ENCODE measurements around the gene PLXNB3. TPM values are rescaled to one million over a fixed set of nuclear protein-coding genes. Genes with fewer than 3 reads are reported as not detected.

The PLXNB3 gene
- total RNA-seq (1.0 and 4.3 TPM in 2 replicates), polyA plus RNA-seq (1.6 and 1.9 TPM in 2 replicates), polyA minus RNA-seq (ENCODE audit: low replicate concordance) (8.6 and 9.2 TPM in 2 replicates)
- polyA plus RNA-seq (2012) = 2.6 and 3.4 TPM in 2 replicates

DNA sequence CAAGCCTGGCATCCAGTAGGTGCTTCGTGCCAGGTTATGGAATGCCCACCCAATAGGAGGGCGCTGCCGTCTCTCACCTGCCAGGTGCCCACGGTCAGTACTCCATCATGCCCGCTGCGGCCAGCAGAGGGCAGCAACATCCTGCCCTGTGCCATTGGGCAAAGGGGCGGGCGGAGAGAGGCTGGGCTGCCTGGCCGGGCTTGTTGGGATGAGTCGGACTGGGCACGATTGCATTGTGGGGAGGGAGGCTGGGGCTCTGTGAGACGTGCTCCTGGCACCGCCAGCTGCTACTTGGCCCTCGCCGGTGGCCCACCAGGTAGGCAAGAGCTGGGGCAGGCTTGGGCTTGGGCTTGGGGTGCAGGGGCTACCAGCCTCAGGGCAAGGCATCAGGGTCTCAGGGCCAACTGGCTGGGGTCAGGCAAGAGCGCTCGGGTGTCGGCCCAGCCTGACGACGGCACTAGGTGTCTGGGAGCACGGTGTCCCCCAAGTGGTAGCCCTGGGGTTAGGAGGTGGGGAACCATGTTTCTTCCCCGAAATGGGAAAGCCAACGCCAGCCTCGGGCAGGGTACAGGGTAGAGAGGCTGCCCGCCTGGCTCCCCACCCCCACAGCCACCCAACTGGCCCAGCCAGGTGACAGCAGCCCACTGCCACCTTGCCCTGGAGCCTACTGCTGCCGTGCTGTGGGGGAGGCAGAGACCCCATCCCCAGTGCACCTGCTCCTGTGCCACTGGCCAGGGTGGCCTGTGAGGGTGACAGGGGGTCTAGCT is at the start of gene PLXNB3:
PLXNB3 (plus strand) TSS at position 261 of the 767 bp plus-strand sequence. CDS start 1,287 bp downstream, outside the sequence.
- Histone ChIP-seq H3K9ac (ENCODE audit: insufficient read depth, low read length) (peak within 1 kb of the TSS; percentile 16), H3K27ac (ENCODE audit: insufficient read depth, low read length) (no peak within 1 kb of the TSS), H4K20me1 (ENCODE audit: control insufficient read depth, extremely low read depth, insufficient read depth, low read length) (no peaks in the 10 kb centered on the region), H3K36me3 (ENCODE audit: control insufficient read depth, insufficient read depth, low read length) (no peaks in the 10 kb centered on the region), H3K79me2 (ENCODE audit: control insufficient read depth, insufficient read depth, low read length) (no peaks in the 10 kb centered on the region), H3K4me1 (ENCODE audit: control insufficient read depth, extremely low read depth, insufficient read depth, low read length) (peaks cover 3% of the 10 kb centered on the region), H3K4me3 (replicated peaks in 1 of 4; ENCODE audit: control extremely low read depth in 1 of 4, insufficient read depth in 1 of 4, low read depth in 3 of 4, low read length in 4 of 4) (peak within 1 kb of the TSS in 1 of 4 experiments; percentile 48), H3K4me2 (ENCODE audit: extremely low read depth, insufficient read depth, low read length) (peak within 1 kb of the TSS; percentile 44), H2AFZ (ENCODE audit: low read length) (no peak within 1 kb of the TSS), H3K9me3 (ENCODE audit: control insufficient read depth, insufficient read depth, low read depth, low read length) (no peaks in the 10 kb centered on the region), H3K27me3 (ENCODE audit: control insufficient read depth, insufficient read depth, low read length) (no peaks in the 10 kb centered on the region)
- no peak for TF ChIP-seq EZH2 (IDR thresholded peaks at IDR 0.05; ENCODE audit: low read length, missing control alignments)
- TF ChIP-seq, protein P1, sequence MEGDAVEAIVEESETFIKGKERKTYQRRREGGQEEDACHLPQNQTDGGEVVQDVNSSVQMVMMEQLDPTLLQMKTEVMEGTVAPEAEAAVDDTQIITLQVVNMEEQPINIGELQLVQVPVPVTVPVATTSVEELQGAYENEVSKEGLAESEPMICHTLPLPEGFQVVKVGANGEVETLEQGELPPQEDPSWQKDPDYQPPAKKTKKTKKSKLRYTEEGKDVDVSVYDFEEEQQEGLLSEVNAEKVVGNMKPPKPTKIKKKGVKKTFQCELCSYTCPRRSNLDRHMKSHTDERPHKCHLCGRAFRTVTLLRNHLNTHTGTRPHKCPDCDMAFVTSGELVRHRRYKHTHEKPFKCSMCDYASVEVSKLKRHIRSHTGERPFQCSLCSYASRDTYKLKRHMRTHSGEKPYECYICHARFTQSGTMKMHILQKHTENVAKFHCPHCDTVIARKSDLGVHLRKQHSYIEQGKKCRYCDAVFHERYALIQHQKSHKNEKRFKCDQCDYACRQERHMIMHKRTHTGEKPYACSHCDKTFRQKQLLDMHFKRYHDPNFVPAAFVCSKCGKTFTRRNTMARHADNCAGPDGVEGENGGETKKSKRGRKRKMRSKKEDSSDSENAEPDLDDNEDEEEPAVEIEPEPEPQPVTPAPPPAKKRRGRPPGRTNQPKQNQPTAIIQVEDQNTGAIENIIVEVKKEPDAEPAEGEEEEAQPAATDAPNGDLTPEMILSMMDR (conservative IDR thresholded peaks at IDR 0.05 in 1 of 2, IDR thresholded peaks at IDR 0.05 in 1 of 2; ENCODE audit: low read depth in 1 of 2, low read length in 2 of 2) = peak; percentile 65 to 68
- DNase-seq (ENCODE audit: low read depth in 2 of 2) = peak; percentile 55 to 59

DNA sequence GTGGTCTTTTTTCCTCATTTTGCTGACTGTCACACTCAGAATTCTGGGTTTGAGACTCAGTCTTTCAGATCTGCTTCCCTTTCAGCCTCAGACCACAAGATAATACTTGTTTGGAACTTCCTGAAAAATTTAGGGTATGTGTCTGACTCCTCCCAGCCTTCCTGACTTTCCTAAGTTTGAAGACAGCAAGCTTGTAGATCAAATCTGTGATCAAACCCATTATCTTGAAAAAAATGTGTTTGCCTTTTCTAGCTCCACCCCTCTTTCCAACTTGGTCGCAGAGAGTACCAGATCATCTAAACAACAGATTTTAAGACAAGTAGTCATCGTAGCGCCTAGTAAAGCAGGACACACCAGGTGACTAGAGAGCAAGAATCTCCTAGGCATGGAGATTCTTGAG is 49.8 kb upstream of the PLXNB3 start:
- no peak overlapping the region for H3K27ac ChIP-seq (ENCODE audit: insufficient read depth, low read length)
- H3K9ac ChIP-seq (ENCODE audit: insufficient read depth, low read length) = no peak overlapping the region
- H3K36me3 ChIP-seq (ENCODE audit: control insufficient read depth, insufficient read depth, low read length) = peaks cover 2% of the 10 kb centered on the region
- H3K4me3 ChIP-seq (replicated peaks in 1 of 4; ENCODE audit: control extremely low read depth in 1 of 4, insufficient read depth in 1 of 4, low read depth in 3 of 4, low read length in 4 of 4) = no peak overlapping the region
- no peaks in the 10 kb centered on the region for H4K20me1 ChIP-seq (ENCODE audit: control insufficient read depth, extremely low read depth, insufficient read depth, low read length)
- no peaks in the 10 kb centered on the region for H3K9me3 ChIP-seq (ENCODE audit: control insufficient read depth, insufficient read depth, low read depth, low read length)
- no peak for TF ChIP-seq EZH2 (IDR thresholded peaks at IDR 0.05; ENCODE audit: low read length, missing control alignments)
- TF ChIP-seq, protein P1 (conservative IDR thresholded peaks at IDR 0.05 in 1 of 2, IDR thresholded peaks at IDR 0.05 in 1 of 2; ENCODE audit: low read depth in 1 of 2, low read length in 2 of 2) = no peak
- no peaks in the 10 kb centered on the region for H3K4me1 ChIP-seq (ENCODE audit: control insufficient read depth, extremely low read depth, insufficient read depth, low read length)
- no peak overlapping the region for H3K4me2 ChIP-seq (ENCODE audit: extremely low read depth, insufficient read depth, low read length)
- DNase-seq (ENCODE audit: low read depth in 2 of 2) = no peak
- no peaks in the 10 kb centered on the region for H3K27me3 ChIP-seq (ENCODE audit: control insufficient read depth, insufficient read depth, low read length)
- no peaks in the 10 kb centered on the region for H3K79me2 ChIP-seq (ENCODE audit: control insufficient read depth, insufficient read depth, low read length)
- H2AFZ ChIP-seq (ENCODE audit: low read length) = no peak overlapping the region

DNA sequence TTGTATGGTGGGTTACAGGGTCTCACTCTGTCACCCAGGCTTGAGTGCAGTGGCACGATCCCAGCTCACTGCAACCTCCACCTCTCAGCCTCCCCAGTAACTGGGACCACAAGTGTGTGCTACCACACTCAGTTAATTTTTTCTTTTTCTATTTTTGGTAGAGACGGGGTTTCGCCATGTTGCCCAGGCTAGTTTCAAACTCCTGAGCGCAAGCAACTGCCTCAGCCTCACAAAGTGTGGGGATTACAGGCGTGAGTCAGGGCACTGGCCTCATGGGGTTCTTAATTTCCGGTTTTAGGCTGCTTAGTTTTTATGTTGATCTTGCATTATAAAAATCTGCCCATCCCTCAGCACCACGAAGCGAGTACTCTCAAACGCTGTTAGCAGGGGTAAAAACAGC is 46.6 kb upstream of the PLXNB3 start:
- Histone ChIP-seq H4K20me1 (ENCODE audit: control insufficient read depth, extremely low read depth, insufficient read depth, low read length) (no peaks in the 10 kb centered on the region), H3K27ac (ENCODE audit: insufficient read depth, low read length) (no peak overlapping the region), H3K27me3 (ENCODE audit: control insufficient read depth, insufficient read depth, low read length) (no peaks in the 10 kb centered on the region), H3K4me1 (ENCODE audit: control insufficient read depth, extremely low read depth, insufficient read depth, low read length) (no peaks in the 10 kb centered on the region), H3K4me3 (replicated peaks in 1 of 4; ENCODE audit: control extremely low read depth in 1 of 4, insufficient read depth in 1 of 4, low read depth in 3 of 4, low read length in 4 of 4) (no peak overlapping the region), H2AFZ (ENCODE audit: low read length) (no peak overlapping the region), H3K36me3 (ENCODE audit: control insufficient read depth, insufficient read depth, low read length) (peaks cover 6% of the 10 kb centered on the region), H3K9ac (ENCODE audit: insufficient read depth, low read length) (no peak overlapping the region), H3K79me2 (ENCODE audit: control insufficient read depth, insufficient read depth, low read length) (peaks cover 6% of the 10 kb centered on the region), H3K4me2 (ENCODE audit: extremely low read depth, insufficient read depth, low read length) (no peak overlapping the region), H3K9me3 (ENCODE audit: control insufficient read depth, insufficient read depth, low read depth, low read length) (no peaks in the 10 kb centered on the region)
- no peak for DNase-seq (ENCODE audit: low read depth in 2 of 2)
- TF ChIP-seq, protein P1 (conservative IDR thresholded peaks at IDR 0.05 in 1 of 2, IDR thresholded peaks at IDR 0.05 in 1 of 2; ENCODE audit: low read depth in 1 of 2, low read length in 2 of 2) = no peak
- no peak for TF ChIP-seq EZH2 (IDR thresholded peaks at IDR 0.05; ENCODE audit: low read length, missing control alignments)

All from fibroblast of lung (primary cell).